Naive B cell (primary cell): ENCODE measurements around the gene TXNRD2. TPM values are rescaled to one million over a fixed set of nuclear protein-coding genes. Genes with fewer than 3 reads are reported as not detected.
A peak's percentile ranks its signal among the peaks of the same experiment; 100 is the strongest.

Experiments used
- ATAC-seq, 2 donors: fragments of 150-1000 bp; cut with Tn5 transposase; 2 replicates each; pipeline ENCODE4 v1.10.0; 2021; ENCODE audit warnings: low read depth in 2 of 2, mild to moderate bottlenecking in 2 of 2, moderate library complexity in 2 of 2
- DNase-seq: peaks from one replicate; pipeline ENCODE4 v3.0.0; 2022
- H3K27ac Mint-ChIP-seq, 6 donors: one replicate each; pipeline ENCODE4 v1.8.0; 2020 to 2022; ENCODE audit warnings: mild to moderate bottlenecking in 6 of 6, mixed read lengths in 6 of 6, moderate library complexity in 5 of 6, inconsistent platforms in 2 of 6
- H3K27me3 Mint-ChIP-seq, 3 donors: one replicate each; pipeline ENCODE4 v1.8.0; 2021 to 2022; ENCODE audit warnings: mixed read lengths in 3 of 3, mild to moderate bottlenecking in 1 of 3
- H3K36me3 Mint-ChIP-seq, 2 donors: one replicate each; pipeline ENCODE4 v1.8.0; 2020 to 2022; ENCODE audit warnings: mixed read lengths in 2 of 2, inconsistent platforms in 1 of 2, mild to moderate bottlenecking in 1 of 2
- H3K4me1 Mint-ChIP-seq, 3 donors: one replicate each; pipeline ENCODE4 v1.8.0; 2020 to 2022; ENCODE audit warnings: mixed read lengths in 3 of 3, inconsistent platforms in 1 of 3, mild to moderate bottlenecking in 1 of 3, moderate library complexity in 1 of 3
- H3K4me3 Mint-ChIP-seq, 8 donors: one replicate each; pipeline ENCODE4 v1.8.0; 2020 to 2022; ENCODE audit warnings: mild to moderate bottlenecking in 8 of 8, mixed read lengths in 8 of 8, moderate library complexity in 8 of 8, inconsistent platforms in 2 of 8
- H3K9me3 Mint-ChIP-seq, 7 donors: one replicate each; pipeline ENCODE4 v1.8.0; 2020 to 2022; ENCODE audit warnings: mixed read lengths in 7 of 7, mild to moderate bottlenecking in 5 of 7, inconsistent platforms in 2 of 7, moderate library complexity in 1 of 7
- polyA plus RNA-seq, 6 donors: library from polyadenylated mRNA; unstranded; fragments of 300-500 nt; fragmentation: Illumina TruSeq; gene quantifications; one replicate each; pipeline ENCODE4 v1.2.3, GENCODE V29; 2021; ENCODE audit warnings: low read depth in 6 of 6

The TXNRD2 gene
- polyA plus RNA-seq, 6 donors from 2014 or later: 8.1 to 14.7 (median 10.1) TPM

- DNase-seq (no peak), ATAC-seq (no peak)
- H3K27me3 Mint-ChIP-seq: no peaks in the 10 kb centered on the region
- no peaks in the 10 kb centered on the region for H3K9me3 Mint-ChIP-seq
- H3K36me3 Mint-ChIP-seq: no peaks in the 10 kb centered on the region
- no peaks in the 10 kb centered on the region for H3K4me1 Mint-ChIP-seq
- H3K27ac Mint-ChIP-seq: no peak overlapping the region
- no peak overlapping the region for H3K4me3 Mint-ChIP-seq
Observed at GRCh38 chr22:19874307-19875060, 67.1 kb downstream of the TXNRD2 start.

GRCh38 chr22:19873960-19874306 is 67.7 kb downstream of the TXNRD2 start:
- no peaks in the 10 kb centered on the region for H3K36me3 Mint-ChIP-seq
- no peak overlapping the region for H3K27ac Mint-ChIP-seq
- ATAC-seq: no peak
- no peaks in the 10 kb centered on the region for H3K9me3 Mint-ChIP-seq
- no peaks in the 10 kb centered on the region for H3K27me3 Mint-ChIP-seq
- H3K4me1 Mint-ChIP-seq: no peaks in the 10 kb centered on the region
- DNase-seq: no peak
- no peak overlapping the region for H3K4me3 Mint-ChIP-seq

- DNase-seq (no peak), ATAC-seq (no peak)
- Mint-ChIP-seq H3K9me3 (no peaks in the 10 kb centered on the region), H3K4me3 (no peak overlapping the region), H3K27me3 (no peaks in the 10 kb centered on the region), H3K27ac (no peak overlapping the region), H3K4me1 (peaks cover 0 to 2% (median under 1%) of the 10 kb centered on the region in 3 donors), H3K36me3 (no peaks in the 10 kb centered on the region)
Observed at GRCh38 chr22:19873138-19873959, 68.3 kb downstream of the TXNRD2 start.

- H3K27me3 Mint-ChIP-seq: no peaks in the 10 kb centered on the region
- H3K4me3 Mint-ChIP-seq: no peak overlapping the region
- DNase-seq: no peak
- H3K27ac Mint-ChIP-seq: peak overlapping the region in 1 of 6 donors; percentile 76
- no peak for ATAC-seq
- peaks cover 0 to 7% (median 2%) of the 10 kb centered on the region in 3 donors for H3K4me1 Mint-ChIP-seq
- no peaks in the 10 kb centered on the region for H3K36me3 Mint-ChIP-seq
- no peaks in the 10 kb centered on the region for H3K9me3 Mint-ChIP-seq
Observed at GRCh38 chr22:19872779-19873137, 68.9 kb downstream of the TXNRD2 start.

- ATAC-seq (no peak), DNase-seq (no peak)
- Mint-ChIP-seq H3K4me3 (no peak overlapping the region), H3K9me3 (no peaks in the 10 kb centered on the region), H3K4me1 (peaks cover 0 to 7% (median 2%) of the 10 kb centered on the region in 3 donors), H3K36me3 (no peaks in the 10 kb centered on the region), H3K27ac (no peak overlapping the region), H3K27me3 (no peaks in the 10 kb centered on the region)
Observed at GRCh38 chr22:19871845-19872778, 69.5 kb downstream of the TXNRD2 start.

GRCh38 chr22:19871023-19871844 is 70.4 kb downstream of the TXNRD2 start:
- ATAC-seq (no peak), DNase-seq (no peak)
- Mint-ChIP-seq H3K27me3 (no peaks in the 10 kb centered on the region), H3K27ac (no peak overlapping the region), H3K4me3 (no peak overlapping the region), H3K4me1 (peaks cover 0 to 7% (median 2%) of the 10 kb centered on the region in 3 donors), H3K9me3 (no peaks in the 10 kb centered on the region), H3K36me3 (no peaks in the 10 kb centered on the region)

- Mint-ChIP-seq H3K27ac (peak overlapping the region in 1 of 6 donors; percentile 36), H3K27me3 (no peaks in the 10 kb centered on the region), H3K4me3 (no peak overlapping the region), H3K36me3 (no peaks in the 10 kb centered on the region), H3K4me1 (peaks cover 0 to 7% (median 2%) of the 10 kb centered on the region in 3 donors), H3K9me3 (no peaks in the 10 kb centered on the region)
- DNase-seq (no peak), ATAC-seq (no peak)
Observed at GRCh38 chr22:19870153-19871022, 71.2 kb downstream of the TXNRD2 start.

- no peak for ATAC-seq
- Mint-ChIP-seq H3K9me3 (no peaks in the 10 kb centered on the region), H3K27me3 (no peaks in the 10 kb centered on the region), H3K36me3 (no peaks in the 10 kb centered on the region), H3K4me1 (peaks cover 0 to 7% (median 2%) of the 10 kb centered on the region in 3 donors), H3K27ac (peak overlapping the region in 1 of 6 donors; percentile 36), H3K4me3 (no peak overlapping the region)
- DNase-seq: no peak
Observed at GRCh38 chr22:19869497-19870152, 72.0 kb downstream of the TXNRD2 start.

GRCh38 chr22:19868773-19869471 is 72.7 kb downstream of the TXNRD2 start:
- H3K27me3 Mint-ChIP-seq: no peaks in the 10 kb centered on the region
- ATAC-seq (no peak), DNase-seq (no peak)
- H3K9me3 Mint-ChIP-seq: no peaks in the 10 kb centered on the region
- H3K4me1 Mint-ChIP-seq: peaks cover 0 to 7% (median 2%) of the 10 kb centered on the region in 3 donors
- peak overlapping the region in 2 of 6 donors; percentile 19 to 56 for H3K27ac Mint-ChIP-seq
- H3K36me3 Mint-ChIP-seq: no peaks in the 10 kb centered on the region
- no peak overlapping the region for H3K4me3 Mint-ChIP-seq

- Mint-ChIP-seq H3K27me3 (no peaks in the 10 kb centered on the region), H3K4me1 (peaks cover 0 to 7% (median 2%) of the 10 kb centered on the region in 3 donors), H3K9me3 (no peaks in the 10 kb centered on the region), H3K36me3 (no peaks in the 10 kb centered on the region), H3K27ac (peak overlapping the region in 1 of 6 donors; percentile 56), H3K4me3 (peak overlapping the region in 1 of 8 donors; percentile 59)
- ATAC-seq: no peak
- no peak for DNase-seq
Observed at GRCh38 chr22:19868333-19868732, 73.3 kb downstream of the TXNRD2 start.

GRCh38 chr22:19867617-19868016 is 74.0 kb downstream of the TXNRD2 start:
- Mint-ChIP-seq H3K27me3 (no peaks in the 10 kb centered on the region), H3K4me3 (no peak overlapping the region), H3K27ac (no peak overlapping the region), H3K36me3 (no peaks in the 10 kb centered on the region), H3K9me3 (no peaks in the 10 kb centered on the region), H3K4me1 (peaks cover 0 to 7% (median 2%) of the 10 kb centered on the region in 3 donors)
- ATAC-seq: no peak
- no peak for DNase-seq
